PC-3 (cell line): Measurements from ENCODE around the gene PPP1R12B. TPM values are rescaled to one million over a fixed set of nuclear protein-coding genes. Genes with fewer than 3 reads are reported as not detected.
A peak's percentile ranks its signal among the peaks of the same experiment; 100 is the strongest.

ENCODE experiments used
- ATAC-seq: fragments of 200-7000 bp; cut with Tn5 transposase; 2 replicates; pipeline ENCODE4 v1.9.1; 2020; ENCODE audit warnings: mild to moderate bottlenecking, moderate library complexity
- BruUV-seq: library from RNA; stranded (reverse); fragments of 400-500 nt; replicated peaks from 2 replicates; lab custom pipeline; 2021; lab: Mats Ljungman, UMichigan
- CTCF ChIA-PET: fragments of 300-600 bp; sonication (Branson Sonifier 250); formaldehyde crosslinking; loops from one replicate; lab custom pipeline; 2022; ENCODE audit warnings: antibody characterized with exemption; lab: Charles Lee
- POLR2A ChIA-PET: fragments of 300-600 bp; sonication (Branson Sonifier 250); formaldehyde crosslinking; loops from one replicate; lab custom pipeline; 2022; ENCODE audit warnings: antibody characterized with exemption; ENCODE audit not compliant: unreplicated experiment; lab: Charles Lee
- DNase-seq: peaks from one replicate; pipeline ENCODE4 v3.0.0-alpha.2; 2015
- H2AFZ ChIP-seq: fragments of 300-600 bp; sonication (generic); 2 replicates; pipeline ENCODE4 v1.6.0; 2016; ENCODE audit warnings: antibody characterized with exemption, low read length
- H3F3A ChIP-seq: fragments of 300-600 bp; sonication (generic); one replicate; pipeline ENCODE4 v1.6.0; 2017; ENCODE audit warnings: antibody characterized with exemption, low read length, control low read depth, mild to moderate bottlenecking; ENCODE audit not compliant: unreplicated experiment
- H3K27ac ChIP-seq: fragments of 300-600 bp; sonication (generic); 2 replicates; pipeline ENCODE4 v1.5.1; 2016; ENCODE audit warnings: mild to moderate bottlenecking, low read length
- H3K27me3 ChIP-seq: fragments of 300-600 bp; sonication (generic); 2 replicates; pipeline ENCODE4 v1.6.1; 2016; ENCODE audit warnings: low read length, mixed read lengths
- H3K36me3 ChIP-seq: fragments of 300-600 bp; sonication (generic); 2 replicates; pipeline ENCODE4 v1.6.1; 2016; ENCODE audit warnings: low read depth, mixed run types, low read length, mixed read lengths
- H3K4me1 ChIP-seq: fragments of 300-600 bp; sonication (generic); 2 replicates; pipeline ENCODE4 v1.5.1; 2016; ENCODE audit warnings: low read length; ENCODE audit not compliant: insufficient read depth
- H3K4me2 ChIP-seq: fragments of 300-600 bp; sonication (generic); 2 replicates; pipeline ENCODE4 v1.6.0; 2016; ENCODE audit warnings: low read length
- H3K4me3 ChIP-seq: fragments of 300-600 bp; sonication (generic); 2 replicates; pipeline ENCODE4 v1.5.1; 2016; ENCODE audit warnings: mild to moderate bottlenecking, low read length, mixed read lengths
- H3K79me2 ChIP-seq: fragments of 300-600 bp; sonication (generic); 2 replicates; pipeline ENCODE4 v1.6.1; 2017; ENCODE audit warnings: low read length, mixed read lengths
- H3K9ac ChIP-seq: fragments of 300-600 bp; sonication (generic); 2 replicates; pipeline ENCODE4 v1.6.0; 2016; ENCODE audit warnings: mild to moderate bottlenecking, low read length
- H3K9me2 ChIP-seq: fragments of 300-600 bp; sonication (generic); replicated peaks from 2 replicates; pipeline ENCODE4 v1.6.1; 2016; ENCODE audit warnings: mixed run types, low read length, mixed read lengths
- H3K9me3 ChIP-seq: fragments of 300-600 bp; sonication (generic); 2 replicates; pipeline ENCODE4 v1.6.1; 2016; ENCODE audit warnings: low read length, mixed read lengths
- H4K20me1 ChIP-seq: fragments of 300-600 bp; sonication (generic); 2 replicates; pipeline ENCODE4 v1.6.1; 2016; ENCODE audit warnings: low read length, mixed read lengths
- EZH2 ChIP-seq: fragments of 300-600 bp; sonication (generic); IDR thresholded peaks from one replicate; pipeline ENCODE4 v1.6.1; 2017; ENCODE audit warnings: antibody characterized with exemption, mild to moderate bottlenecking, low read length; ENCODE audit not compliant: unreplicated experiment
- EZH2phosphoT487 ChIP-seq: fragments of 300-600 bp; sonication (generic); IDR thresholded peaks from 2 replicates; pipeline ENCODE4 v1.6.1; 2018; ENCODE audit warnings: mild to moderate bottlenecking, antibody characterized with exemption, low read length, borderline replicate concordance
- intact Hi-C: fragments of 100-400 bp; cut with micrococcal nuclease; formaldehyde crosslinking; loops from 2 replicates; pipeline ENCODE4 v1.9.0; 2023
- total RNA-seq: library from RNA; depleted of rRNA; stranded (reverse); fragments of >200 nt; gene quantifications from 2 replicates; pipeline ENCODE4 v1.2.3, GENCODE V29; 2014
- TF ChIP-seq, protein P1 (sequence below): fragments of 300-600 bp; sonication (generic); conservative IDR thresholded peaks from 2 replicates; pipeline ENCODE4 v1.5.1; 2017; ENCODE audit warnings: antibody characterized with exemption, low read depth, mild to moderate bottlenecking, low read length

PPP1R12B gene
- total RNA-seq, 1 experiment from 2014 or later = 2.0 TPM

- TF ChIP-seq EZH2 (no peak), EZH2phosphoT487 (no peak)
- Histone ChIP-seq H3F3A (no peaks in the 10 kb centered on the region), H3K9me3 (no peaks in the 10 kb centered on the region), H4K20me1 (no peaks in the 10 kb centered on the region), H3K79me2 (peaks cover 22% of the 10 kb centered on the region), H3K9ac (no peak overlapping the region), H3K4me3 (no peak overlapping the region), H2AFZ (no peak overlapping the region), H3K9me2 (no peaks in the 10 kb centered on the region), H3K4me1 (no peaks in the 10 kb centered on the region), H3K36me3 (peaks cover 27% of the 10 kb centered on the region), H3K27me3 (no peaks in the 10 kb centered on the region), H3K27ac (no peak overlapping the region), H3K4me2 (no peak overlapping the region)
- ATAC-seq (no peak), DNase-seq (no peak)
- ChIA-PET CTCF (no interaction called here), POLR2A (no interaction called here)
- intact Hi-C loops = no loop called here
- no TSS peak for BruUV-seq
Measured at GRCh38 chr1:202333861-202334260, 14.6 kb upstream of the PPP1R12B start.

GRCh38 chr1:202343652-202344349 lies 4.7 kb upstream of the PPP1R12B start:
- BruUV-seq = no TSS peak
- CTCF ChIA-PET = interaction anchor here (0.5 kb wide), 1 partner anchor 376 kb away, joined by 3 read pairs; no protein-coding TSS in a partner anchor
- no peak overlapping the region for H3K9ac ChIP-seq
- H3K9me3 ChIP-seq = no peaks in the 10 kb centered on the region
- H4K20me1 ChIP-seq = no peaks in the 10 kb centered on the region
- peaks cover 30% of the 10 kb centered on the region for H3K79me2 ChIP-seq
- H3K4me2 ChIP-seq = peak overlapping the region; percentile 76
- POLR2A ChIA-PET = no interaction called here
- H3K27me3 ChIP-seq = no peaks in the 10 kb centered on the region
- no peaks in the 10 kb centered on the region for H3K9me2 ChIP-seq
- no peak for ATAC-seq
- H3K4me3 ChIP-seq = peak overlapping the region; percentile 55
- intact Hi-C loops = loop anchor here (5.0 to 10.0 kb wide), 2 partner anchors 118 to 261 kb away; no protein-coding TSS in a partner anchor
- H3F3A ChIP-seq = no peaks in the 10 kb centered on the region
- H3K4me1 ChIP-seq = peaks cover 16% of the 10 kb centered on the region; the same call in 1 of the 2 replicates
- TF ChIP-seq EZH2 (no peak), EZH2phosphoT487 (no peak)
- TF ChIP-seq, protein P1, sequence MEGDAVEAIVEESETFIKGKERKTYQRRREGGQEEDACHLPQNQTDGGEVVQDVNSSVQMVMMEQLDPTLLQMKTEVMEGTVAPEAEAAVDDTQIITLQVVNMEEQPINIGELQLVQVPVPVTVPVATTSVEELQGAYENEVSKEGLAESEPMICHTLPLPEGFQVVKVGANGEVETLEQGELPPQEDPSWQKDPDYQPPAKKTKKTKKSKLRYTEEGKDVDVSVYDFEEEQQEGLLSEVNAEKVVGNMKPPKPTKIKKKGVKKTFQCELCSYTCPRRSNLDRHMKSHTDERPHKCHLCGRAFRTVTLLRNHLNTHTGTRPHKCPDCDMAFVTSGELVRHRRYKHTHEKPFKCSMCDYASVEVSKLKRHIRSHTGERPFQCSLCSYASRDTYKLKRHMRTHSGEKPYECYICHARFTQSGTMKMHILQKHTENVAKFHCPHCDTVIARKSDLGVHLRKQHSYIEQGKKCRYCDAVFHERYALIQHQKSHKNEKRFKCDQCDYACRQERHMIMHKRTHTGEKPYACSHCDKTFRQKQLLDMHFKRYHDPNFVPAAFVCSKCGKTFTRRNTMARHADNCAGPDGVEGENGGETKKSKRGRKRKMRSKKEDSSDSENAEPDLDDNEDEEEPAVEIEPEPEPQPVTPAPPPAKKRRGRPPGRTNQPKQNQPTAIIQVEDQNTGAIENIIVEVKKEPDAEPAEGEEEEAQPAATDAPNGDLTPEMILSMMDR = peak; percentile 65
- no peak overlapping the region for H3K27ac ChIP-seq
- H2AFZ ChIP-seq = peak overlapping the region; percentile 89
- H3K36me3 ChIP-seq = no peaks in the 10 kb centered on the region
- DNase-seq = peak; percentile 65

DNA sequence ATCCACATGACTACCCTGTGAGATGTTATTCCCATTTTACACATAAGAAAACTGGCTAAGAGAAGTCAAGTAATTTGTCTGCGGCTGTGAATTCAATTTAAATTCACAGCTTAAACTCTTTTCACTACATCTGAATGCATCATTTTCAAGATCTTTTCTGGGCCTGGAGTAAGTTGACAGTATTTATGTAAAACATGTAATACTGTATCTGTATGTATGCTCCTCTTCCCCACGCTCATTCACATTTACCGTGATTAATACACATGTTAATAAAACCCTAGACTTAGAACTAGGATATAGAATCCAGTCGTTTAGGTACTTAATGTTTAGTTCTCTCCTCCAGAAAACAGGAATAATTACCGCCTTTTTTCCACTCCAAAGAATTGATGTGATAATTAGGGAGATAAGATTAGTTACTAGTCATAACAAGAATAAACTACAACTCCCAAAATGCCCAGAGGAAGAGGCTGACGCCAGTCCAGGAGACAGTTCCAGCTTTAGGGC lies 442 bp upstream of the PPP1R12B start:
- peak overlapping the region; percentile 67 for H3K4me2 ChIP-seq
- TF ChIP-seq EZH2phosphoT487 = no peak
- TF ChIP-seq, protein P1 = no peak
- TF ChIP-seq EZH2 = no peak
- no peaks in the 10 kb centered on the region for H3F3A ChIP-seq
- intact Hi-C loops = loop anchor here (2.0 to 10.0 kb wide), 2 partner anchors 257 to 373 kb away; no protein-coding TSS in a partner anchor
- ChIA-PET CTCF (no interaction called here), POLR2A (interaction anchor here (0.5 kb wide), 1 partner anchor 274 kb away, joined by 3 read pairs; no protein-coding TSS in a partner anchor)
- H3K79me2 ChIP-seq = peaks cover 42% of the 10 kb centered on the region
- H3K27me3 ChIP-seq = no peaks in the 10 kb centered on the region
- no peak overlapping the region for H3K27ac ChIP-seq
- no peaks in the 10 kb centered on the region for H3K9me3 ChIP-seq
- no peaks in the 10 kb centered on the region for H3K9me2 ChIP-seq
- no peak overlapping the region for H3K9ac ChIP-seq
- H2AFZ ChIP-seq = 0 out of 2 replicates have a peak overlapping the region, but pooled peaks have one; percentile 44
- ATAC-seq (no peak), DNase-seq (no peak)
- no peak overlapping the region; the same call in 1 of the 2 replicates for H3K4me3 ChIP-seq
- H3K36me3 ChIP-seq = no peaks in the 10 kb centered on the region
- H3K4me1 ChIP-seq = peaks cover 13% of the 10 kb centered on the region; the same call in 1 of the 2 replicates
- no peaks in the 10 kb centered on the region for H4K20me1 ChIP-seq
- BruUV-seq = no TSS peak
